ENCODE results near the gene PNMA8C.

GRCh38 chr19:46392252-46392801, 36.4 kb downstream of the PNMA8C start:
- no peak for TF ChIP-seq CTCF (IDR thresholded peaks at IDR 0.05)
- no peak for TF ChIP-seq POLR2A (IDR thresholded peaks at IDR 0.05)
- peak; percentile 27 to 30 for TF ChIP-seq POLR2AphosphoS5 (IDR thresholded peaks at IDR 0.05)
- peak in 1 of 4 donors; percentile 2 for TF ChIP-seq EP300 (IDR thresholded peaks at IDR 0.05)
